Endothelial cell of umbilical vein (primary cell): ENCODE data around the gene RER1. TPM values are rescaled to one million over a fixed set of nuclear protein-coding genes. Genes with fewer than 3 reads are reported as not detected.

Experiments used
- BruUV-seq: library from RNA; stranded (reverse); fragments of 400-500 nt; replicated peaks from 2 replicates; lab custom pipeline; 2021; lab: Mats Ljungman, UMichigan
- CTCF ChIA-PET: fragments of 300-600, 350-600 bp; sonication (Branson Sonifier 250); formaldehyde crosslinking; loops from one replicate; lab custom pipeline; 2021; ENCODE audit warnings: antibody characterized with exemption, inconsistent platforms; lab: Charles Lee
- POLR2A ChIA-PET: fragments of 300-600, 350-600 bp; sonication (Branson Sonifier 250); formaldehyde crosslinking; loops from one replicate; lab custom pipeline; 2021; ENCODE audit warnings: antibody characterized with exemption, inconsistent platforms; lab: Charles Lee
- DNase-seq: peaks from one replicate; pipeline ENCODE4 v3.0.0-alpha.2; 2011; ENCODE audit warnings: low read depth, low spot score
- FAIRE-seq: peaks from 2 replicates; lab custom pipeline; 2011; peaks lifted over from hg19 to GRCh38; lab: Jason Lieb, UNC
- H2AFZ ChIP-seq: 2 replicates; pipeline ENCODE4 v1.6.0; 2012; ENCODE audit warnings: low read depth, low read length, control low read depth, inconsistent platforms
- H3K27ac ChIP-seq: 2 replicates; pipeline ENCODE4 v1.5.1; 2011; ENCODE audit warnings: low read depth, mild to moderate bottlenecking, control low read depth, low read length, moderate library complexity; ENCODE audit not compliant: insufficient read depth
- H3K27me3 ChIP-seq, 2 experiments: 2 replicates each; pipeline versions ENCODE4 v1.6.0 to v1.6.1; 2011; ENCODE audit warnings: low read length in 2 of 2, mixed read lengths in 1 of 2; ENCODE audit not compliant: control insufficient read depth in 2 of 2, insufficient read depth in 2 of 2
- H3K36me3 ChIP-seq, 2 experiments: 2 replicates in 1 of 2; 3 replicates in 1 of 2; pipeline ENCODE4 v1.5.1; 2011; ENCODE audit warnings: low read length in 2 of 2, mild to moderate bottlenecking in 1 of 2, moderate library complexity in 1 of 2; ENCODE audit not compliant: control insufficient read depth in 2 of 2, insufficient read depth in 2 of 2; ENCODE audit errors: extremely low read depth in 1 of 2
- H3K4me1 ChIP-seq: 3 replicates; pipeline ENCODE4 v1.5.1; 2011; ENCODE audit warnings: mild to moderate bottlenecking, low read length; ENCODE audit not compliant: control insufficient read depth, insufficient read depth; ENCODE audit errors: extremely low read depth
- H3K4me2 ChIP-seq: 2 replicates; pipeline ENCODE4 v1.6.1; 2011; ENCODE audit warnings: low read length, control low read depth, mixed read lengths; ENCODE audit not compliant: insufficient read depth
- H3K4me3 ChIP-seq, 3 experiments: fragments of 200-600 bp in 1 of 3; sonication (generic), shearing (Covaris generic) in 1 of 3; replicated peaks in 1 of 3; 2 replicates each; pipeline ENCODE4 v1.5.1; 2011 to 2016; ENCODE audit warnings: control low read depth in 3 of 3, low read length in 3 of 3, mild to moderate bottlenecking in 2 of 3, inconsistent platforms in 1 of 3, low read depth in 1 of 3, moderate library complexity in 1 of 3; ENCODE audit not compliant: insufficient read depth in 1 of 3
- H3K79me2 ChIP-seq: 2 replicates; pipeline ENCODE4 v1.6.0; 2012; ENCODE audit warnings: low read length, inconsistent platforms; ENCODE audit not compliant: control insufficient read depth, insufficient read depth
- H3K9ac ChIP-seq: replicated peaks from 2 replicates; pipeline ENCODE3; 2011; ENCODE audit warnings: low read length, control low read depth; ENCODE audit not compliant: insufficient read depth; ENCODE audit errors: extremely low read depth
- H3K9me1 ChIP-seq: replicated peaks from 3 replicates; pipeline ENCODE4 v1.6.0; 2011; ENCODE audit warnings: mild to moderate bottlenecking, low read length; ENCODE audit not compliant: control insufficient read depth, insufficient read depth; ENCODE audit errors: extremely low read depth
- H3K9me3 ChIP-seq: replicated peaks from 2 replicates; pipeline ENCODE4 v1.5.1; 2012; ENCODE audit warnings: low read length, inconsistent platforms; ENCODE audit not compliant: control insufficient read depth, insufficient read depth
- H4K20me1 ChIP-seq: replicated peaks from 2 replicates; pipeline ENCODE3; 2011; ENCODE audit warnings: mild to moderate bottlenecking, low read length; ENCODE audit not compliant: control insufficient read depth, insufficient read depth; ENCODE audit errors: extremely low read depth
- CTCF ChIP-seq, 2 donors: IDR thresholded peaks; 1 replicate in 1 of 2; 2 replicates in 1 of 2; pipeline ENCODE4 v1.5.1; 2011; ENCODE audit warnings: low read length in 2 of 2, mild to moderate bottlenecking in 2 of 2, moderate library complexity in 2 of 2, control low read depth in 1 of 2, inconsistent platforms in 1 of 2, low read depth in 1 of 2; ENCODE audit not compliant: insufficient read depth in 1 of 2; ENCODE audit errors: extremely low read depth in 1 of 2
- EZH2 ChIP-seq: IDR thresholded peaks from 2 replicates; pipeline ENCODE4 v1.6.1; 2012; ENCODE audit warnings: borderline replicate concordance, low read depth, mild to moderate bottlenecking, moderate library complexity, low read length, inconsistent platforms; ENCODE audit not compliant: severe bottlenecking
- JUN ChIP-seq: IDR thresholded peaks from 2 replicates; pipeline ENCODE4 v1.6.1; 2011; ENCODE audit warnings: borderline replicate concordance, low read depth; ENCODE audit not compliant: insufficient read length, insufficient read depth
- dilution Hi-C: fragments of 300-500 bp; cut with MboI; formaldehyde crosslinking; loops from one replicate; pipeline ENCODE4 v1.15.0; 2019; ENCODE audit warnings: low sequenced_read_pairs; ENCODE audit not compliant: extremely low pct_ligation_motif_present
- intact Hi-C: fragments of 100-400 bp; cut with micrococcal nuclease; formaldehyde crosslinking; loops from one replicate; pipeline ENCODE4 v1.10.0; 2022
- polyA plus RNA-seq, 4 experiments: library from polyadenylated mRNA; depleted of rRNA in 3 of 4; stranded (reverse) in 3 of 4; unstranded in 1 of 4; fragments of >200 nt; gene quantifications; 2 replicates each; pipeline versions ENCODE4 v1.2.1 to v1.2.3, GENCODE V29; 2011 to 2012; ENCODE audit warnings: missing spikeins in 1 of 4
- total RNA-seq: library from RNA; stranded (reverse); gene quantifications from 2 replicates; pipeline ENCODE4 v1.2.3, GENCODE V29; 2021

RER1 gene
- total and polyA plus RNA-seq, 2 donors (not counting 3 experiments of a cell fraction or from before 2014, with no cell fraction given): 179 to 292 TPM

GRCh38 chr1:2444138-2444591 lies 52.5 kb downstream of the RER1 start:
- Histone ChIP-seq H3K27ac (no peak overlapping the region), H3K9me3 (no peaks in the 10 kb centered on the region), H3K4me2 (no peak overlapping the region), H3K36me3 (no peaks in the 10 kb centered on the region), H3K9ac (no peak overlapping the region), H3K9me1 (no peaks in the 10 kb centered on the region), H3K27me3 (peaks cover 6 to 13% of the 10 kb centered on the region in 2 experiments), H3K79me2 (no peaks in the 10 kb centered on the region), H3K4me3 (no peak overlapping the region), H2AFZ (no peak overlapping the region), H3K4me1 (peaks cover 10% of the 10 kb centered on the region), H4K20me1 (no peaks in the 10 kb centered on the region)
- POLR2A ChIA-PET: no interaction called here
- dilution Hi-C loops (no loop called here), intact Hi-C loops (no loop called here)
- no TSS peak for BruUV-seq
- FAIRE-seq: no peak
- TF ChIP-seq CTCF (IDR thresholded peaks at IDR 0.05; ENCODE audit: extremely low read depth in 1 of 2, insufficient read depth in 1 of 2, low read depth in 1 of 2, low read length in 2 of 2) (no peak), EZH2 (peak; percentile 53)
- CTCF ChIA-PET: interaction anchor here (0.6 to 1.0 kb wide), 2 partner anchors 65 to 104 kb away, joined by 3 read pairs; no protein-coding TSS in a partner anchor
- DNase-seq: no peak

- no peak overlapping the region for H2AFZ ChIP-seq
- H3K79me2 ChIP-seq: no peaks in the 10 kb centered on the region
- no peaks in the 10 kb centered on the region for H4K20me1 ChIP-seq
- H3K36me3 ChIP-seq: no peaks in the 10 kb centered on the region
- dilution Hi-C loops: no loop called here
- peaks cover 6 to 13% of the 10 kb centered on the region in 2 experiments for H3K27me3 ChIP-seq
- H3K27ac ChIP-seq: no peak overlapping the region
- ChIA-PET CTCF (interaction anchor here (0.8 kb wide), 1 partner anchor 102 kb away, joined by 4 read pairs; no protein-coding TSS in a partner anchor), POLR2A (no interaction called here)
- no peak overlapping the region for H3K9ac ChIP-seq
- intact Hi-C loops: no loop called here
- H3K4me3 ChIP-seq: no peak overlapping the region
- no peak overlapping the region for H3K4me2 ChIP-seq
- BruUV-seq: no TSS peak
- FAIRE-seq (no peak), DNase-seq (no peak)
- peaks cover 10% of the 10 kb centered on the region for H3K4me1 ChIP-seq
- no peaks in the 10 kb centered on the region for H3K9me1 ChIP-seq
- TF ChIP-seq JUN: no peak
- no peaks in the 10 kb centered on the region for H3K9me3 ChIP-seq
Observed at GRCh38 chr1:2445162-2445822, 53.7 kb downstream of the RER1 start.
